GM12873 (cell line): Measurements from ENCODE around the gene KANK2.

Experiments used
- TF ChIP-seq, protein P1 (sequence below): IDR thresholded peaks from 2 replicates; pipeline ENCODE4 v1.5.1; 2012; ENCODE audit warnings: low read depth, mild to moderate bottlenecking, moderate library complexity, low read length, control low read depth; ENCODE audit not compliant: insufficient read depth; ENCODE audit errors: missing control alignments

KANK2 gene

DNA sequence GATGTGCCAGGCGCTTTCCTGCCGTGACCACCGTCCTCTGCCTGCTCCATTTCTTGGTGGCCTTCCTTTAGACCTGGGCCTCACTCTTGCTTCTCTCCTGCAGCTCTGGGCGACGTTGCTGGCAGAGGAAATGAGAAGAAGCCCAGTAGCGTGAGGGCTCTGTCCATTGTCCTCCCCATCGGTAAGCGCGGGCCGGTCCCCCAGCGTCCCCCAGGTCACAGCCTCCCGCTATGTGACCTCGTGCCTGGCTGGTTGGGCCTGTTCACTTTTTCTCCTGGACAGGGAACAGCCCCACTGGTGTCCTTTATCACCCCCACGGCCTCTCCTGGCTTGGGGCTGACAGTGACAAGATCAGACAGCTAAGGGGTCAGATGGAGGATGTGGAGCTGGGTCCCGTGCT lies 69.4 kb downstream of the KANK2 start:
- TF ChIP-seq, protein P1, sequence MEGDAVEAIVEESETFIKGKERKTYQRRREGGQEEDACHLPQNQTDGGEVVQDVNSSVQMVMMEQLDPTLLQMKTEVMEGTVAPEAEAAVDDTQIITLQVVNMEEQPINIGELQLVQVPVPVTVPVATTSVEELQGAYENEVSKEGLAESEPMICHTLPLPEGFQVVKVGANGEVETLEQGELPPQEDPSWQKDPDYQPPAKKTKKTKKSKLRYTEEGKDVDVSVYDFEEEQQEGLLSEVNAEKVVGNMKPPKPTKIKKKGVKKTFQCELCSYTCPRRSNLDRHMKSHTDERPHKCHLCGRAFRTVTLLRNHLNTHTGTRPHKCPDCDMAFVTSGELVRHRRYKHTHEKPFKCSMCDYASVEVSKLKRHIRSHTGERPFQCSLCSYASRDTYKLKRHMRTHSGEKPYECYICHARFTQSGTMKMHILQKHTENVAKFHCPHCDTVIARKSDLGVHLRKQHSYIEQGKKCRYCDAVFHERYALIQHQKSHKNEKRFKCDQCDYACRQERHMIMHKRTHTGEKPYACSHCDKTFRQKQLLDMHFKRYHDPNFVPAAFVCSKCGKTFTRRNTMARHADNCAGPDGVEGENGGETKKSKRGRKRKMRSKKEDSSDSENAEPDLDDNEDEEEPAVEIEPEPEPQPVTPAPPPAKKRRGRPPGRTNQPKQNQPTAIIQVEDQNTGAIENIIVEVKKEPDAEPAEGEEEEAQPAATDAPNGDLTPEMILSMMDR = no peak

DNA sequence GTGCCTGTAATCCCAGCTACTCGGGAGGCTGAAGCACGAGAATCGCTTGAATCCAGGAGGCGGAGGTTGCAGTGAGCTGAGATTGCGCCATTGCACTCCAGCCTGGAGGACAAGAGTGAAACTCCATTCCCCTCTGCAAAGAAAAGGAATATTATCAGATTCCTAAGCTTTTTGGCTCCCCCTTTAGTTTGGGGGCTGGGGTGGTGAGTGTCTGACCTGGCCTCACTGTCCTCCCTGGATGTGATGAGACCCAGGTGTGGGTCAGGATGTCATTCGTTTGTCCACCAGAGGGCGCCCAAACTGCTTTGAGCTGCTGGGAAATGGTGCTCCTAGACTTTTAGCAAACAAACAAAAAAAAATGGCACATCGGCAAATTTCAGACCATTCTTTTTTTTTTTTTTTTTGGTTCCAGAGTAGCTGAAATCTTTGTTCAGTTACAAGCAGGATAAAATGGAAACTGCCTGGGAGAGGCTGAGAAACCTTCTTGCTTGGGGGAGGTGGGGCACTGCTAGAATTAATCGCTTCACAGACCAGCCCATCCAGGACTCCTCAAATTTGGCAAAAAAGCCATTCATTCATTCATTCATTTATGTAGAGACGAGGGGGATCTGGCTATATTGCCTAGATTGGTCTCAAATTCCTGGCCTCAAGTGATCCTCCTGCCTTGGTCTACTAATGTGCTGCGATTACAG lies 71.2 kb downstream of the KANK2 start:
- TF ChIP-seq, protein P1 = peak; percentile 74

DNA sequence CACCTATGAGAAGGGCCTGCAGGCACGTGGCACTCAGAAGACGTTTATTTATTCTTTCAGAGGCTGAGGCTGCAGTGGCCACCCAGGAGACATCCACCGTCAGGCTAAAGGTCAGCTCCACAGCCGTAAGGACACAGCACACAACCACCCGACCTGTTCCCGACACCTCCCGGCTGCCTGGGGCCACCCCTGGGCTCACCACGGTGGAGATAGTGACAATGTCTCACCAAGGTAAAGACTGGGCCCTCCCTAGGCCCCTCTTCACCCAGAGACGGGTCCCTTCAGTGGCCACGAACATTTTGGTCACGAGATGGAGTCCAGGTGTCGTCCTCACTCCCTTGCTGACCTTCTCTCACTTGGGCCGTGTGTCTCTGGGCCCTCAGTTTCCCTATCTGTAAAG lies 74.2 kb downstream of the KANK2 start:
- TF ChIP-seq, protein P1 = no peak

DNA sequence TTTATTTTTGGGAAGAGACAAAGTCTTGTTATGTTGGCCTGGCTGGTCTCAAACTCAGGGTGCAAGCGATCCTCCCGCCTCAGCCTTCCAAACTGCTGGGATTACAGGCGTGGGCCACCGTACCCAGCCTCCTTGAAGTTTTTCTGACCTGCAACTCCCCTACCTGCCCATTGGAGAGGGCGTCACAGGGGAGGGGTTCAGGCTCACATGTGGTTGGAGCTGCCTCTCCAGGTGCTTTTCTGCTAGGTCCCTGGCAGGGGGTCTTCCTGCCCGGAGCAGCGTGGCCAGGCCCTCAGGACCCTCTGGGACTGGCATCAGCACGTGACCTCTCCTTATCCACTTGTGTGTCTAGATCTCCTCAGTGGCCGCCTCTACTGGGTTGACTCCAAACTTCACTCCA lies 80.8 kb downstream of the KANK2 start:
- TF ChIP-seq, protein P1 = no peak

DNA sequence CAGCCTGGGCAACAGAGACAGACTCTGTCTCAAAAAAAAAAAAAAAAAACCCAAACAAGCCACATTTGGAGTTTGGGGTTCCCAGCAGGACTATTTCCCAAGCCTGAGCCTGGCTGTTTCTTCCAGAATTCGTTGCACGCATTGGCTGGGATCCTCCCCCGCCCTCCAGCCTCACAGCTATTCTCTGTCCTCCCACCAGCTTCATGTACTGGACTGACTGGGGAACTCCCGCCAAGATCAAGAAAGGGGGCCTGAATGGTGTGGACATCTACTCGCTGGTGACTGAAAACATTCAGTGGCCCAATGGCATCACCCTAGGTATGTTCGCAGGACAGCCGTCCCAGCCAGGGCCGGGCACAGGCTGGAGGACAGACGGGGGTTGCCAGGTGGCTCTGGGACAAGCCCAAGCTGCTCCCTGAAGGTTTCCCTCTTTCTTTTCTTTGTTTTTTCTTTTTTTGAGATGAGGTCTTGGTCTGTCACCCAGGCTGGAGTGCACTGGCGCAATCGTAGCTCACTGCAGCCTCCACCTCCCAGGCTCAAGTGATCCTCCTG lies 81.4 kb downstream of the KANK2 start:
- TF ChIP-seq, protein P1 = no peak

DNA sequence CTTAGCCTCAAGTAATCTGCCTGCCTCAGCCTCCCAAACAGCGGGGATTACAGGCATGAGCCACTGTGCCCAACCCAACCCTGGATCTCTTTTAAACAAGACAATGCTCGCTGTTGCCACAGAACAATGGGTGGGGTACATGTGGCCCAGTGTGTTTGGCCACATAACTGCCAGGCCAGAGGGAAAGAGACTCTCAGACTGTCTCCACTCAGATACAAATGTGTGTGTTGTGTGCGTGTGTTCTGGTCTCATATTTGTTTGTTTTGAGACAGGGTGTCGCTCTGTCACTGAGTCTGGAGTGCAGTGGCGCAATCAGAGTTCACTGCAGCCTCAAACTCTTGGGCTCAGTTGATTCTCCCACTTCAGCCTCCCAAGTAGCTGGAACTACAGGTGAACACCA lies 82.3 kb downstream of the KANK2 start:
- TF ChIP-seq, protein P1 = no peak
